Stimulated activated CD4-positive, alpha-beta T cell treated with anti-CD3 and anti-CD28 coated beads, TNF-alpha, amount 100 ng/mL, for 1 hour (primary cell): ENCODE measurements around the gene LBH.

Experiments
- DNase-seq, 3 donors: peaks; one replicate each; pipeline ENCODE4 v3.0.0-alpha.2; 2020; ENCODE audit warnings: low read depth in 3 of 3, low spot score in 1 of 3

Gene LBH

GRCh38 chr2:30234180-30234971 lies 3.0 kb downstream of the LBH start:
- DNase-seq, result no peak

GRCh38 chr2:30235008-30235655 lies 3.8 kb downstream of the LBH start:
- peak in 1 of 3 donors; percentile 37 for DNase-seq

- DNase-seq, result peak in 1 of 3 donors; percentile 39
Measured at GRCh38 chr2:30235859-30236535, 4.7 kb downstream of the LBH start.

GRCh38 chr2:30236591-30237238 lies 5.4 kb downstream of the LBH start:
- DNase-seq, result no peak

DNA sequence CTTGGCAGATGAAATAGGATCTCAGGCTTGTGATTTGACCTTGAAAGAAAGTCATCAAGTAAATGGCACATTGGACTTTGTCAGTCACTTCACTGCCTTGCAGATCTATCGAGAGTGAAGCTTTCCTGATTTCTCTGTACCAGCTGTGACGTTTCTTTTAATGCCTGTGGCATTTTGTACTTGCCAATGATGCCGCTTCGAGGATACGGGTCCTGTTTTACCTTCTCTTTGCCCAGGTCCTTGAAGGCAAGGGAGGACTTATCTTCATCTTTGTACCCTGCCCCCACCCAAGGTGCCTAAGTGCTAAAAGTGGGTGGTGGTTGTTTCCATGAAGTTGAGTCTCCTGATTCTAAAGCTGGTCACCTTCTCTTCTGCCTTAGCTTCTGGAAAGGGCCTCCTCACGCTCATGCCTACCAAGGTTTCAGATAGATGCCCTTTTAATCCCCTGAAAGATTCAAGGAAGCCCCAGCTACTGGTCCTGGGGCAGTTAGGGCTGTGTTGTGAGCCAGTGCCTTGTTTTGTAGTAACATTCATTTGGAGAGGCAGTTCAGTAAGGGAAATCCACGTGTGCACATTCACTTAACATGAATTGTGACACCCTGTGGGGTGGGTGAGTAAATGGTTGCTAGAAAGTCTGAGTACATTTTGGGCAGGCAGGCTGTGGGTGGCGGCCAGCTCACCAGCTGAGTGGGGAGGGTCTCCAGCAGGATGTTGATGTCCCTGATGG lies 6.1 kb downstream of the LBH start:
- DNase-seq, result no peak

GRCh38 chr2:30237966-30238800 lies 6.8 kb downstream of the LBH start:
- no peak for DNase-seq

GRCh38 chr2:30239308-30239985 lies 8.1 kb downstream of the LBH start:
- DNase-seq, result peak in 1 of 3 donors; percentile 55

DNA sequence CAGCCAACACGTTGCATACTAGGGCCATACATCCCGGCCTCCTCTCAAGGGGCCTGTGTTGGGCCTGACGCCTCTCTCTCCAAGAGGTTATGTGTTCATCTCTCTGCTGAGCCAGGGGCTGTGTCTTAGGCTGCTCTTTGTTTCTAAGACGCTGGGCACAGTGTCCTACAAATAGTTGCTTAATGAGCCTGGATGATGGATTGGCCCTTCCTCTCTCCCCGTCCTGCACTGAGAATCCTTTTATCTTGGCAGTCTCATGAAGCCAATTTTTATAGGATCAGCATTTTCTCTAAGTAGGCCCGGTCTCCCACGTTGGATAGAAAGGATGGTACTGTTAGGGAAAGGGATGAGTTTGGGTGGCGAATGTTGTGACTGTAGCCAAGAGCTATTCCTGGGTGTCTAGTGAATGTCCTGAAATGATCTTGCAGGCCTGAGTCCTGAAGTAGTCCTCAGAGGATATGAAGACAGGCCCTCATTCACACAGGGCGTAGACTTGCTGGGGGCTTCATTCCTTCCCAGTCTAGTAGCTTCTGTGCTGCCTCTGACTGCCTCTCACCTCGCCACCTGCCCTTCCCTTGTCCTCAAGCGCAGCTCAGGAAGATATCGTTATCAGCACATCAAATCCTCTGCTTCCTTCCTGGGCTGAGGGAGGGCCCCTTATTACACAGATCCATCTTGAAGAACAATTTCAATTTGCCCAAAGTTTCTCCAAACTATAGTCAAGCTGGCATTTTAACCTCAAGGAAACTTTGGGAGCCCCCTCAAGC lies 8.8 kb downstream of the LBH start:
- DNase-seq, result no peak

GRCh38 chr2:30243231-30243630 lies 11.9 kb downstream of the LBH start:
- DNase-seq, result no peak

GRCh38 chr2:30245364-30245763 lies 14.0 kb downstream of the LBH start:
- DNase-seq, result no peak

GRCh38 chr2:30248791-30249190 lies 17.5 kb downstream of the LBH start:
- no peak for DNase-seq

DNA sequence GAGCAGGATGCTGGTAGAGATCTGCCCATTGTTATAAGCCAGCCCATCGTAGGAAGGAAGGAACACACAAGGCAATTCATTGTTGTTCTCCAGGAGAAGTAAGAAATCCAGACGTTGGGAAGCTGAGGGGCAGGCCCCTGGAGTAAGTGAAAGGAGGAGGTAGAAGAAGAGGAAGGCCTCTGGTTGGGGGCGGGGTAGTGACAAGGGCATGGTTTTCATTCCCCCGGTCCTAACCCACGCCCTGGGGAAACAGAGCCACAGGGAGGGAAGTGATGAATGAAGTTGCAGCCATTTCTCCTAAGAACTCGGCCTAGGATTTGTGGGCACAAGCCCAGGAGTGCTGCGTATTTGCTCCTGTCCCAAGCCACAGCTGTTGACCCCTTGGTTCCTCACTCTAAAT lies 18.0 kb downstream of the LBH start:
- no peak for DNase-seq

GRCh38 chr2:30250421-30250820 lies 19.1 kb downstream of the LBH start:
- no peak for DNase-seq

- no peak for DNase-seq
Measured at GRCh38 chr2:30252723-30253701, 21.7 kb downstream of the LBH start.

DNA sequence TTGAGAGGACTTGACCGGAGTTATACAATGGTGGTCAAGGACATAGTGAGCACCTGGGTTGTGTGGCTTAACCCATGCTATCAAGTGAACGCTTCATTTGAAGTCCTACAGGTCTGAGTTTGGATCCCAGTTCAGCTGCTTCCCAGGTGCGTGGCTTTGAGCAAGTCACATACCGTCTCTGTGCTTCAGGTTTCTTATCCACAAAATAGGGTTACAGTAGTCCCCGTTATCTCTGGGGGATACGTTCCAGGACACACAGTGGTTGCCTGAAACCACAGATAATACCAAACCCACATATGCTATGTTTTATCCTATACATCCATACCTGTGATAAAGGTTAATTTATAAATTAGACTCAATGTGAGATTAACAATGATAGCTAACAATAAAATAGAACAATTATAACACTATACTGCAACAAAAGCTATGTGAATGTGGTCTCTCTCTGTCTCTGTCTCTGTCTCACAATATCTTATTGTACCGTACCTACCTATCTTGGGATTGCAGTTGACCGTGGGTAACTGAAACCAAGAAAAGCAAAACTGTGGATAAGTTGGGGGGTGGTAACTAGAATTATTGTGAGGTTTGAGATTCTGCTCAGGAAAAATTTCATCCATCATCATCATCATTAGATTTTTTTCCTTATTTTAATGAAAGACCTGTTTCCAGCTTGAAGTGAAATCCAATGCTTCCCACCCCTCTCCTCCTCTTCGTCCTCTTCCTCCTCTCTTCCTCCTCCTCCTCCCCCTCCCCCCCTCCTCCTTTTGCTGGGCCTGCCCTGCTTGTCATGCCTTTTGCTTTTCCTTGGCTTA lies 22.7 kb downstream of the LBH start:
- no peak for DNase-seq

DNA sequence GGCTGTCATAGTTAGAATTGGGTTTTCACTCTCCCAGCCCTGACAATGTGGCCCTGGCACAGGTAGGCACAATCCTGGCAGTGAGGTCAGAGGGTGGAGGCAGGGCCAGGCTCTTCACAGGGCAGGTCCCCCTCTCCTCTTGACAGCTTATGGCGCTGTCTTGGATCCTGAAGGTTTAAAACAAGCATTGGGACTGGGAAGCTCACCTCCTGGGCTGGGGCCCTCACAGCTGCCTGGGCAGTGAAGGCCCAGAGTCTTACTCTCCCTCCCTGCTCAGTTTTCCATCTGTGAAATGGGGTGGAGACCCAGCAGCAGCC lies 23.3 kb downstream of the LBH start:
- DNase-seq, result no peak

DNA sequence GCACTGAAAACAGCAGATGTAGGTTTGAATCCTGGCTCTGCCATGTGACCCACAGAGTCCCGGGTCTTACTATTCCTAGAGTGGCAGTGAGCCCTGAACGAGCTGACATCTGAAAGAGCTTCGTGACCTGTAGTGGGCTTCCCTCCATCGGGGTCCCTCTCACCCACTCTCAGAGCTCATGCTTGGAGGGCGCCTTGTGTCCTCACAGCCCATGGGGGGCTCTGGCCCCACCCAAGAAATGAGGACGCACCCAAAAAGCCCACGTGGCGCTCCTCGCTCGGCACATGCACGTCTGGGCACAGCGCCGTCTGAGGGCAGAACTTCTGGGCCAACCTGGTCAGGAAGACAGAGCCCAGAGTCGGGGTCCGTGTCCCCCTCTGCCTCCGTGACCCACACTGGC lies 23.7 kb downstream of the LBH start:
- no peak for DNase-seq
